ENCODE results near the gene SOS1.
"Not testable (repeated sequence)": the region's sequence is repeated elsewhere in the genome, so short reads cannot be mapped to it uniquely, and the experiment has no call there.

The SOS1 gene

GRCh38 chr2:39120771-39121522 is at the start of gene SOS1:
Gene SOS1 (minus strand): TSS chr2:39121051. CDS start chr2:39120422, 629 bp downstream.
- peak; percentile 92 for DNase-seq (ENCODE audit: low spot score)

- no peak for DNase-seq (ENCODE audit: low spot score)
Observed at GRCh38 chr2:39164089-39164488, 43.2 kb upstream of the SOS1 start.

- no peak for DNase-seq (ENCODE audit: low spot score)
Observed at GRCh38 chr2:39160982-39161381, 40.1 kb upstream of the SOS1 start.

- no peak for DNase-seq (ENCODE audit: low spot score)
Observed at GRCh38 chr2:39159283-39159682, 38.4 kb upstream of the SOS1 start.

GRCh38 chr2:39158351-39158750 is 37.5 kb upstream of the SOS1 start:
- DNase-seq (ENCODE audit: low spot score), result no peak

- DNase-seq (ENCODE audit: low spot score), result no peak
Observed at GRCh38 chr2:39156846-39157245, 36.0 kb upstream of the SOS1 start.

GRCh38 chr2:39156107-39156506 is 35.3 kb upstream of the SOS1 start:
- DNase-seq (ENCODE audit: low spot score), result no peak

- not testable (repeated sequence) for DNase-seq (ENCODE audit: low spot score)
Observed at GRCh38 chr2:39155573-39155972, 34.7 kb upstream of the SOS1 start.

GRCh38 chr2:39154944-39155343 is 34.1 kb upstream of the SOS1 start:
- no peak for DNase-seq (ENCODE audit: low spot score)

- DNase-seq (ENCODE audit: low spot score), result no peak
Observed at GRCh38 chr2:39153312-39153711, 32.5 kb upstream of the SOS1 start.

GRCh38 chr2:39152504-39152903 is 31.7 kb upstream of the SOS1 start:
- no peak for DNase-seq (ENCODE audit: low spot score)

- no peak for DNase-seq (ENCODE audit: low spot score)
Observed at GRCh38 chr2:39150890-39151497, 30.1 kb upstream of the SOS1 start.

GRCh38 chr2:39150102-39150562 is 29.3 kb upstream of the SOS1 start:
- no peak for DNase-seq (ENCODE audit: low spot score)

- no peak for DNase-seq (ENCODE audit: low spot score)
Observed at GRCh38 chr2:39146630-39147029, 25.8 kb upstream of the SOS1 start.

- no peak for DNase-seq (ENCODE audit: low spot score)
Observed at GRCh38 chr2:39145906-39146421, 25.1 kb upstream of the SOS1 start.

- no peak for DNase-seq (ENCODE audit: low spot score)
Observed at GRCh38 chr2:39144416-39144815, 23.6 kb upstream of the SOS1 start.

- DNase-seq (ENCODE audit: low spot score), result no peak
Observed at GRCh38 chr2:39142904-39143605, 22.2 kb upstream of the SOS1 start.

- peak; percentile 24 for DNase-seq (ENCODE audit: low spot score)
Observed at GRCh38 chr2:39141334-39142271, 20.8 kb upstream of the SOS1 start.

GRCh38 chr2:39140948-39141333 is 20.1 kb upstream of the SOS1 start:
- DNase-seq (ENCODE audit: low spot score), result not testable (repeated sequence)

- DNase-seq (ENCODE audit: low spot score), result no peak
Observed at GRCh38 chr2:39140322-39140847, 19.5 kb upstream of the SOS1 start.

GRCh38 chr2:39139511-39140237 is 18.8 kb upstream of the SOS1 start:
- DNase-seq (ENCODE audit: low spot score), result no peak
